Endodermal cell (in vitro differentiated cells): ENCODE measurements around the gene LGALS12. TPM values are rescaled to one million over a fixed set of nuclear protein-coding genes. Genes with fewer than 3 reads are reported as not detected.

Experiments used
- DNase-seq: peaks from one replicate; pipeline ENCODE4 v3.0.0-alpha.2; 2017
- H3K27ac ChIP-seq: 2 replicates; pipeline ENCODE4 v1.5.1; 2013; ENCODE audit warnings: mild to moderate bottlenecking, low read depth, low read length, moderate library complexity
- H3K27me3 ChIP-seq: 2 replicates; pipeline ENCODE4 v1.6.1; 2013; ENCODE audit warnings: mild to moderate bottlenecking, low read length, moderate library complexity; ENCODE audit not compliant: insufficient read depth, control insufficient read depth, poor library complexity, severe bottlenecking
- H3K36me3 ChIP-seq: 2 replicates; pipeline ENCODE4 v1.7.0; 2013; ENCODE audit warnings: mild to moderate bottlenecking, low read length, moderate library complexity; ENCODE audit not compliant: control insufficient read depth, insufficient read depth
- H3K4me1 ChIP-seq: one replicate; pipeline ENCODE4 v1.7.0; 2013; ENCODE audit warnings: low read length; ENCODE audit not compliant: control insufficient read depth, insufficient read depth
- H3K4me3 ChIP-seq: 2 replicates; pipeline ENCODE4 v1.5.1; 2013; ENCODE audit warnings: mild to moderate bottlenecking, low read length, moderate library complexity
- H3K9ac ChIP-seq: 2 replicates; pipeline ENCODE4 v1.6.1; 2013; ENCODE audit warnings: mild to moderate bottlenecking, low read length, moderate library complexity; ENCODE audit not compliant: poor library complexity, severe bottlenecking; ENCODE audit errors: extremely low read depth
- H3K9me3 ChIP-seq: 2 replicates; pipeline ENCODE4 v1.6.1; 2013; ENCODE audit warnings: mild to moderate bottlenecking, low read length, moderate library complexity; ENCODE audit not compliant: control insufficient read depth
- H3K27ac Mint-ChIP-seq: 2 replicates; pipeline ENCODE4 v1.8.0; 2020; ENCODE audit warnings: mixed read lengths
- H3K27me3 Mint-ChIP-seq: 2 replicates; pipeline ENCODE4 v1.8.0; 2021; ENCODE audit warnings: mild to moderate bottlenecking, mixed read lengths; ENCODE audit not compliant: insufficient read depth
- H3K36me3 Mint-ChIP-seq: 2 replicates; pipeline ENCODE4 v1.8.0; 2020; ENCODE audit warnings: low read depth, mixed read lengths
- H3K4me1 Mint-ChIP-seq: 2 replicates; pipeline ENCODE4 v1.8.0; 2020; ENCODE audit warnings: mixed read lengths
- H3K4me3 Mint-ChIP-seq: 2 replicates; pipeline ENCODE4 v1.8.0; 2020; ENCODE audit warnings: mild to moderate bottlenecking, moderate library complexity, mixed read lengths
- H3K9me3 Mint-ChIP-seq: 2 replicates; pipeline ENCODE4 v1.8.0; 2020; ENCODE audit warnings: mild to moderate bottlenecking, mixed read lengths
- WGBS, 2 experiments: methylation state at CpG; one replicate each; pipeline versions ENCODE4 v1.1.5 to v1.1.7; 2013; ENCODE audit warnings: missing lambda C conversion rate in 2 of 2, mixed read lengths in 1 of 2; ENCODE audit not compliant: insufficient coverage in 1 of 2, insufficient read length in 1 of 2; 5-methylcytosine and 5-hydroxymethylcytosine counted together
- total RNA-seq, 2 donors: library from RNA; stranded (reverse); fragmentation: NEBNext Ultra II Directional in 1 of 2; extraction: Animal tissue kit (Norgen Biotek cat#: 25700) in 1 of 2; gene quantifications; 2 replicates in 1 of 2; 3 replicates in 1 of 2; pipeline ENCODE4 v1.2.1, GENCODE V29; 2021
- TF ChIP-seq, protein P1 (sequence below): fragments of 200-600 bp; sonication (generic); conservative IDR thresholded peaks from 2 replicates; pipeline ENCODE4 v1.5.0; 2021; ENCODE audit warnings: antibody characterized with exemption, mild to moderate bottlenecking

The LGALS12 gene
- total RNA-seq, 2 donors from 2014 or later = 6.7 to 15.9 TPM

DNA sequence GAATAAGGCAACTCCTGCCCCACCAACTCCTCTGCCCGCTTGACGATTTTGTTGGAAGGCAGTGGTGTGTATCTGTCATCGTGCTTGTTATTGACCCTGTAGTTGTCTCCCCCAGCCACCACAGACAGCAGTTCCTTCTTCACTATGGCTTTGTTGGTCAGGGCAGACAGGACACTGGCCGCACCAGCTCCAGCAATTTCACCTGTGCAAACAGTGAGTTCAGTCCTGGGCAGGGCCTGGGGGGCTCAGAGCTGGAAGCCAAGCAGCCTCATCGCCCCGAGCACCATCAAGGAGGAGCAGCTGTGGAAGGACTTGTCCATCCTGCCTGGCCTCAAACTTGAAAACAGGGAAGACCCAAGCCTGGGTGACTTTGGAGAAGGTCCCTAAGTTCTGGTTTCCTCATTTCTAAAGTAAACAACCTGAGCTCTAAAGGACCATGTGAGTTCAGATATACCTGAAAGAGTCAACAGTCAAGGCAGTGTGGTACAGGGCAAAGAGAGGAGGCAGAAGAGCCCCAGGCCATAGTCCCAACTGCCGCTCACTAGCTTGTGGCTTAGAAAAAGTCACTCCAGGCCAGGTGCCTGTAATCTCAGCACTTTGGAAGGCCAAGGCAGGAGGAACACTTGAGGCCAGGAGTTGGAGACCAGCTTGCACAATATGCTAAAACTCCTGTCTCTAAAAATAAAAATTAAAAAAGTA is 52.7 kb downstream of the LGALS12 start:
- 97 to 98% methylated on average over 4 to 7 of the region's 7 CpGs for WGBS, 2 experiments
- Histone ChIP-seq H3K4me3 (no peak overlapping the region), H3K27me3 (no peaks in the 10 kb centered on the region), H3K4me1 (no peaks in the 10 kb centered on the region), H3K27ac (no peak overlapping the region), H3K9ac (no peak overlapping the region), H3K9me3 (no peaks in the 10 kb centered on the region), H3K36me3 (no peaks in the 10 kb centered on the region)
- H3K27me3 Mint-ChIP-seq = no peaks in the 10 kb centered on the region
- H3K4me1 Mint-ChIP-seq = peaks cover 21% of the 10 kb centered on the region
- H3K36me3 Mint-ChIP-seq = no peaks in the 10 kb centered on the region
- H3K4me3 Mint-ChIP-seq = no peak overlapping the region
- no peak for DNase-seq
- H3K27ac Mint-ChIP-seq = no peak overlapping the region
- H3K9me3 Mint-ChIP-seq = no peaks in the 10 kb centered on the region
- TF ChIP-seq, protein P1, sequence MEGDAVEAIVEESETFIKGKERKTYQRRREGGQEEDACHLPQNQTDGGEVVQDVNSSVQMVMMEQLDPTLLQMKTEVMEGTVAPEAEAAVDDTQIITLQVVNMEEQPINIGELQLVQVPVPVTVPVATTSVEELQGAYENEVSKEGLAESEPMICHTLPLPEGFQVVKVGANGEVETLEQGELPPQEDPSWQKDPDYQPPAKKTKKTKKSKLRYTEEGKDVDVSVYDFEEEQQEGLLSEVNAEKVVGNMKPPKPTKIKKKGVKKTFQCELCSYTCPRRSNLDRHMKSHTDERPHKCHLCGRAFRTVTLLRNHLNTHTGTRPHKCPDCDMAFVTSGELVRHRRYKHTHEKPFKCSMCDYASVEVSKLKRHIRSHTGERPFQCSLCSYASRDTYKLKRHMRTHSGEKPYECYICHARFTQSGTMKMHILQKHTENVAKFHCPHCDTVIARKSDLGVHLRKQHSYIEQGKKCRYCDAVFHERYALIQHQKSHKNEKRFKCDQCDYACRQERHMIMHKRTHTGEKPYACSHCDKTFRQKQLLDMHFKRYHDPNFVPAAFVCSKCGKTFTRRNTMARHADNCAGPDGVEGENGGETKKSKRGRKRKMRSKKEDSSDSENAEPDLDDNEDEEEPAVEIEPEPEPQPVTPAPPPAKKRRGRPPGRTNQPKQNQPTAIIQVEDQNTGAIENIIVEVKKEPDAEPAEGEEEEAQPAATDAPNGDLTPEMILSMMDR = no peak

DNA sequence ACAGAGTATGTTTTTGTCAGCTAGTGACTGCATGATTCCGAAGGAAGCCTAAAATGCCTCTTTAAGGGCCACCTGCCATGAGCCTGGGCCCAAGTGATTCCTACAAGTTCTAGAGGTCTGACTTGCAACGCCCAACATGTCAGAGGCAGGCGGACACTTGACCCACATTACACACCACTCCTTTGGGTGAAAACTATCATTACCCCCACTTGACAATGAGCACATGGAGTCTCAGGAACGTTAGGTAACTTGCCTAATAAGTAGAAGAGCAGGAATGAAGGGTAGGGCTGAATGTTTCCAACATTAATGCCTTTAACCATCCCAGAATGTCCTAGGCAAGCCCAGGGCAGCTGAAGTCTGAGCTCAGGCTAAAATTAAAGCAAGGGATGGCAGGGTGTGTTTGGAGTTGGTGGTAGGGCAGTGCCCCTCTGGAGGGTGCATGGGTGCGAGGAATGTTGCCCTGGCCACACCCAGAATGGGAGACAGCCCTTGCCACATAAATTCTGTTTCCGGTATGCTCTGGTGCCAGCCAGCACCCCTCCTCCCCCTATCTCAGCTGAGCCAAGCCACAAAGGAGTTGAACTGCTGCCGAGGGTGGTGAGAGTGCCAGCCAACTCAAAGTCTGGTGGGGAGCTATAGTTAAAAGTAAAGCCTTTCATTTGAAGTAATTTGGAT is 54.8 kb downstream of the LGALS12 start:
- Mint-ChIP-seq H3K27me3 (no peaks in the 10 kb centered on the region), H3K9me3 (no peaks in the 10 kb centered on the region), H3K27ac (no peak overlapping the region), H3K36me3 (no peaks in the 10 kb centered on the region), H3K4me1 (peaks cover 11% of the 10 kb centered on the region), H3K4me3 (no peak overlapping the region)
- Histone ChIP-seq H3K4me1 (no peaks in the 10 kb centered on the region), H3K9me3 (no peaks in the 10 kb centered on the region), H3K27ac (no peak overlapping the region), H3K36me3 (no peaks in the 10 kb centered on the region), H3K27me3 (no peaks in the 10 kb centered on the region), H3K9ac (no peak overlapping the region), H3K4me3 (no peak overlapping the region)
- no peak for DNase-seq
- TF ChIP-seq, protein P1 = no peak
- 67 to 91% methylated on average over 1 to 7 of the region's 7 CpGs for WGBS, 2 experiments

DNA sequence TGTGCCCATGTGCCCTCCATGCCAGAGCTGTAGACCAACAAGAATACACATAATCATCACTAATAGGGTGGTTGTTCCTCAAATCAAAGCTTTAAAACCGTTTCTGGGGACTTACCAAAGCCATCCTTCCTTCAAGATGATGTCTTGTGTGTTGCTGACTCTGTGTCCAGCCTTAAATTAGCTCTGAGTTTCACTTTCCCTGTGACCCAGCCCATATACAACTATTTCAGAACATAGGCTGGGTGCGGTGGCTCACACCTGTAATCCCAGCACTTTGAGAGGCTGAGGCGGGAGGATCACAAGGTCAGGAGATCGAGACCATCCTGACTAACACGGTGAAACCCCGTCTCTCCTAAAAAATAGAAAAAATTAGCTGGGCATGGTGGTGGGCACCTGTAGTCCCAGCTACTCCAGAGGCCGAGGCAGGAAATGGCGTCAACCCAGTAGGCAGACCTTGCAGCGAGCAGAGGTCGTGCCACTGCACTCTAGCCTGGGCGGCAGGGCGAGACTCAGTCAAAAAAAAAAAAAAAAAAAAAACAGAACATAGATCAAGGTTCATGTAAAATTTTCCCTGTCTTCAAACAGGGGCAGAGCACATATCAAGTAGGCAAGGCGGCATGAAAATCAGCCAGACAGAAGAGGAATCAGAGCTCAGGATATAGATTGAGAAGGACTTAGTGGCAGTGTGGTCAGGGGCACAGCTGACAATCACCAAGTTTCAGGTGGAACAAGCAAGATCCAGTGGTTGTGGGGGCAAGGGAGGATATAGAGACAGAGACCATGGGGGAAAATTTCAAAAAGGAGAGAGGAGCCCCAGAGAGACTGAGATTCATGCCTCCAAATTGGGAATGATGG is 57.5 kb downstream of the LGALS12 start, which contains the start of gene PLAAT2:
TSS of gene PLAAT2 (minus strand) at position 179 of the 855 bp plus-strand sequence. CDS start at position 124, 55 bp downstream.
- TF ChIP-seq, protein P1 = no peak
- no peaks in the 10 kb centered on the region for H3K27me3 ChIP-seq
- H3K9ac ChIP-seq = no peak within 1 kb of the TSS
- Mint-ChIP-seq H3K9me3 (no peaks in the 10 kb centered on the region), H3K36me3 (no peaks in the 10 kb centered on the region), H3K27ac (no peak within 1 kb of the TSS), H3K4me1 (peaks cover 10% of the 10 kb centered on the region), H3K4me3 (no peak within 1 kb of the TSS), H3K27me3 (no peaks in the 10 kb centered on the region)
- no peak within 1 kb of the TSS for H3K4me3 ChIP-seq
- no peaks in the 10 kb centered on the region for H3K4me1 ChIP-seq
- H3K27ac ChIP-seq = no peak within 1 kb of the TSS
- H3K36me3 ChIP-seq = no peaks in the 10 kb centered on the region
- WGBS, 2 experiments = 95 to 96% methylated on average over 11 to 13 of the region's 13 CpGs
- H3K9me3 ChIP-seq = no peaks in the 10 kb centered on the region
- no peak for DNase-seq
